ENCODE results near the gene AJAP1. TPM values are rescaled to one million over a fixed set of nuclear protein-coding genes. Genes with fewer than 3 reads are reported as not detected.

The AJAP1 gene
- total and polyA plus RNA-seq, 2 of the 13 experiments (the other 11 are each of a cell fraction or from before 2014, with no cell fraction given), result not detected

GRCh38 chr1:4778056-4778455 is 123.6 kb downstream of the AJAP1 start:
- TF ChIP-seq CTCF (CRISPR knock-in tag; IDR thresholded peaks at IDR 0.05) (peak; percentile 47), STAG1 (CRISPR knock-in tag; IDR thresholded peaks at IDR 0.05) (peak; percentile 32; the same call in 1 of the 2 replicates), ZBTB34 (CRISPR knock-in tag; IDR thresholded peaks at IDR 0.05) (no peak), SMC3 (IDR thresholded peaks at IDR 0.05; ENCODE audit: low read length) (peak; percentile 12; the same call in 1 of the 2 replicates)
- intact Hi-C loops (cut with micrococcal nuclease; ENCODE audit: unreplicated experiment) (no loop called here), in situ Hi-C loops (cut with HindIII; ENCODE audit: extremely low pct_ligation_motif_present, low pct_unique_long_range_greater_than_20kb) (no loop called here)
- no peak overlapping the region for H3K4me2 ChIP-seq (ENCODE audit: low read depth, low read length)
- no peaks in the 10 kb centered on the region for H3K36me3 ChIP-seq (replicated peaks in 1 of 2; ENCODE audit: control insufficient read depth in 1 of 2, insufficient read depth in 2 of 2, low read length in 2 of 2)
- no peaks in the 10 kb centered on the region for H4K20me1 ChIP-seq (ENCODE audit: insufficient read depth, low read length)
- no peaks in the 10 kb centered on the region for H3K4me1 ChIP-seq (ENCODE audit: insufficient read depth, low read length)
- H3K9me3 ChIP-seq (ENCODE audit: low read length), result no peaks in the 10 kb centered on the region
- POLR2A ChIA-PET, result no interaction called here
- no peak overlapping the region for H3K4me3 ChIP-seq (replicated peaks in 1 of 3; ENCODE audit: insufficient read depth in 1 of 3, low read depth in 2 of 3, low read length in 3 of 3)
- CTCF ChIA-PET (ENCODE audit: low intra/inter-chr PET ratio, low total read pairs), result no interaction called here
- no peak overlapping the region for H2AFZ ChIP-seq (ENCODE audit: low read length)
- ATAC-seq (peak; percentile 62; the same call in 2 of the 3 replicates), FAIRE-seq (peak; percentile 21), DNase-seq (ENCODE audit: low spot score) (no peak)
- 0 out of 5 replicates have a peak, but pooled peaks cover 0 to 1% of the 10 kb centered on the region in 2 experiments for H3K27me3 ChIP-seq (ENCODE audit: control insufficient read depth in 1 of 2, insufficient read depth in 2 of 2, low read length in 2 of 2)
- no peak overlapping the region for H3K9ac ChIP-seq (ENCODE audit: insufficient read depth, low read depth, low read length)
- H3K27ac ChIP-seq (ENCODE audit: extremely low read length, insufficient read depth, low read length), result no peak overlapping the region
- no peaks in the 10 kb centered on the region for H3K79me2 ChIP-seq (ENCODE audit: insufficient read depth, low read length)
- no TSS peak for BruUV-seq (replicated peaks)
- WGBS (ENCODE audit: low lambda C conversion rate), result 47% methylated on average over 6 of the region's 7 CpGs

GRCh38 chr1:4781646-4782045 is 127.2 kb downstream of the AJAP1 start:
- ATAC-seq (no peak), DNase-seq (ENCODE audit: low spot score) (no peak), FAIRE-seq (no peak)
- H3K79me2 ChIP-seq (ENCODE audit: insufficient read depth, low read length), result no peaks in the 10 kb centered on the region
- no peaks in the 10 kb centered on the region for H3K36me3 ChIP-seq (replicated peaks in 1 of 2; ENCODE audit: control insufficient read depth in 1 of 2, insufficient read depth in 2 of 2, low read length in 2 of 2)
- H3K4me3 ChIP-seq (replicated peaks in 1 of 3; ENCODE audit: insufficient read depth in 1 of 3, low read depth in 2 of 3, low read length in 3 of 3), result no peak overlapping the region
- WGBS (ENCODE audit: low lambda C conversion rate), result 0% methylated on average over 2 of the region's 14 CpGs
- no peak overlapping the region for H3K27ac ChIP-seq (ENCODE audit: extremely low read length, insufficient read depth, low read length)
- in situ Hi-C loops (cut with HindIII; ENCODE audit: extremely low pct_ligation_motif_present, low pct_unique_long_range_greater_than_20kb), result no loop called here
- H3K9me3 ChIP-seq (ENCODE audit: low read length), result no peaks in the 10 kb centered on the region
- H3K4me2 ChIP-seq (ENCODE audit: low read depth, low read length), result no peak overlapping the region
- ChIA-PET CTCF (ENCODE audit: low intra/inter-chr PET ratio, low total read pairs) (no interaction called here), POLR2A (no interaction called here)
- peaks cover 0 to 1% of the 10 kb centered on the region in 2 experiments; a peak in 1 of 5 replicates for H3K27me3 ChIP-seq (ENCODE audit: control insufficient read depth in 1 of 2, insufficient read depth in 2 of 2, low read length in 2 of 2)
- intact Hi-C loops (cut with micrococcal nuclease; ENCODE audit: unreplicated experiment), result no loop called here
- H3K4me1 ChIP-seq (ENCODE audit: insufficient read depth, low read length), result no peaks in the 10 kb centered on the region
- BruUV-seq (replicated peaks), result no TSS peak
- H4K20me1 ChIP-seq (ENCODE audit: insufficient read depth, low read length), result no peaks in the 10 kb centered on the region
- H2AFZ ChIP-seq (ENCODE audit: low read length), result no peak overlapping the region
- no peak overlapping the region for H3K9ac ChIP-seq (ENCODE audit: insufficient read depth, low read depth, low read length)
- no peak for TF ChIP-seq ZNF607 (CRISPR knock-in tag; IDR thresholded peaks at IDR 0.05; ENCODE audit: borderline replicate concordance)
- no peak for TF ChIP-seq YEATS2 (CRISPR knock-in tag; IDR thresholded peaks at IDR 0.05; ENCODE audit: borderline replicate concordance)
- TF ChIP-seq SMARCE1 (IDR thresholded peaks at IDR 0.05; ENCODE audit: borderline replicate concordance), result no peak
- no peak for TF ChIP-seq FOXP4 (CRISPR knock-in tag; IDR thresholded peaks at IDR 0.05)
- no peak for TF ChIP-seq CEBPZ (IDR thresholded peaks at IDR 0.05; ENCODE audit: low read length)
